ENCODE results near the gene TMEM185B. TPM values are rescaled to one million over a fixed set of nuclear protein-coding genes. Genes with fewer than 3 reads are reported as not detected.
"Not testable (repeated sequence)": the region's sequence is repeated elsewhere in the genome, so short reads cannot be mapped to it uniquely, and the experiment has no call there.

Gene TMEM185B
- total and polyA plus RNA-seq, 2 experiments from 2014 or later = 32.3 to 40.6 TPM

DNA sequence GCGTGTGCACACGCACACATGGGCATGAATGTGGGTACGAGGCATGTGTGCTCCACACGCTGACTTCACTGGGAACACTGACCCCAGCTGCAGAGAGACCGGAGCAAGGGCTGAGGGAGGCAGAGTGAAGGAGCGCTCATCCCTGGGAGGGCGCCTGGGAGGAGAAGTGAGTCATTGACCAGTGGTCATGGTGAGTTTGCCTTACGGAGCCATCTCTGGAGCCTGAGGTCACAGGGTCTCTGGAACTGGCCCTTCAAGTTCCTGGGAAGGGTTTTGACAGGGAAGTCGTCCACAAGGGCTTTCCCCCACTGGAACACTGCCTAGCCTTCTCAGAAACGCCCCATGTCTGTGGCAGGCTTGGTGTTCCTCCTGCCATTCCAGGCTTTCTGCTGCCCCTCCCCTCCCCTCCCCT, 14.3 kb upstream of the TMEM185B start:
- peak overlapping the region; percentile 51 for H3K27ac ChIP-seq
- H3K9ac ChIP-seq = no peak overlapping the region
- in situ Hi-C loops (cut with MboI) = no loop called here
- 33 to 36% methylated on average over 9 to 10 of the region's 10 CpGs for WGBS, 2 experiments (ENCODE audit: low coverage in 1 of 2, low lambda C conversion rate in 2 of 2, missing lambda C conversion rate in 2 of 2)
- no peak overlapping the region for H2AFZ ChIP-seq
- H3K4me1 ChIP-seq (ENCODE audit: insufficient read depth) = peaks cover 26% of the 10 kb centered on the region
- no peaks in the 10 kb centered on the region for H3K9me3 ChIP-seq (ENCODE audit: low read depth)
- H3F3A ChIP-seq (ENCODE audit: insufficient read depth) = peaks cover 12% of the 10 kb centered on the region
- H3K4me3 ChIP-seq = no peak overlapping the region
- no peaks in the 10 kb centered on the region for H4K20me1 ChIP-seq (ENCODE audit: insufficient read depth)
- peak overlapping the region; percentile 0 for H3K4me2 ChIP-seq (ENCODE audit: unreplicated experiment)
- H3K79me2 ChIP-seq (ENCODE audit: insufficient read depth) = no peaks in the 10 kb centered on the region
- no peaks in the 10 kb centered on the region for H3K36me3 ChIP-seq (ENCODE audit: low read depth)
- no peaks in the 10 kb centered on the region for H3K27me3 ChIP-seq (replicated peaks; ENCODE audit: insufficient read depth)
- no peaks in the 10 kb centered on the region for H3K9me2 ChIP-seq (ENCODE audit: insufficient read depth)
- no peak for TF ChIP-seq EZH2phosphoT487 (IDR thresholded peaks at IDR 0.05; ENCODE audit: insufficient read depth, low read depth)
- no peak for TF ChIP-seq EZH2 (IDR thresholded peaks at IDR 0.05; ENCODE audit: insufficient read depth, poor library complexity, severe bottlenecking)
- DNase-seq = peak; percentile 89

DNA sequence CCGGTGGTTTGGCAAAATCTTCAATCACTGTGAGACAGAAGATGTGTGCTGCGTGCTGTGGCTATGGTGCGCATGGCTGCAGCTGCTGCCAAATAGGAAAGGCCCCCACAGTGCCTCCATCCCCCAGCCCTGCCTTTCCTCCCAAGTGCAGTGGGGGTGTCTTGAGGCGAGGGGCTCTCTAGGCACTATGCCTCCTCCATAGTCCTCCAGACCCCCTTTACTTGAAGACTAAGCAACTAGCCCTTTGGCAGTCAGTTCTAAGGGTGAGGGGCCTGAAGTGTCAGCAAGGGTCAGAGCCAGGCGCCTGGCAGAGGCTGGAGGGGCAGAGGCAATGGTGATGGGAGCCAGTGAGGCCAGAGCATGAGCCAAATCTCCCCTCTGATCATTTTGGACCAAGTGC, 13.6 kb upstream of the TMEM185B start:
- no peak overlapping the region for H3K4me2 ChIP-seq (ENCODE audit: unreplicated experiment)
- H3K9me3 ChIP-seq (ENCODE audit: low read depth) = no peaks in the 10 kb centered on the region
- H3K27me3 ChIP-seq (replicated peaks; ENCODE audit: insufficient read depth) = no peaks in the 10 kb centered on the region
- no peak for DNase-seq
- no peaks in the 10 kb centered on the region for H4K20me1 ChIP-seq (ENCODE audit: insufficient read depth)
- TF ChIP-seq EZH2phosphoT487 (IDR thresholded peaks at IDR 0.05; ENCODE audit: insufficient read depth, low read depth) = no peak
- no peak for TF ChIP-seq EZH2 (IDR thresholded peaks at IDR 0.05; ENCODE audit: insufficient read depth, poor library complexity, severe bottlenecking)
- WGBS, 2 experiments (ENCODE audit: low coverage in 1 of 2, low lambda C conversion rate in 2 of 2, missing lambda C conversion rate in 2 of 2) = 99 to 100% methylated on average over 5 of the region's 5 CpGs
- no peak overlapping the region for H3K4me3 ChIP-seq
- H3K36me3 ChIP-seq (ENCODE audit: low read depth) = no peaks in the 10 kb centered on the region
- H3K9me2 ChIP-seq (ENCODE audit: insufficient read depth) = no peaks in the 10 kb centered on the region
- H3K27ac ChIP-seq = no peak overlapping the region
- in situ Hi-C loops (cut with MboI) = no loop called here
- no peaks in the 10 kb centered on the region for H3K79me2 ChIP-seq (ENCODE audit: insufficient read depth)
- H2AFZ ChIP-seq = no peak overlapping the region
- H3K4me1 ChIP-seq (ENCODE audit: insufficient read depth) = peaks cover 31% of the 10 kb centered on the region
- H3F3A ChIP-seq (ENCODE audit: insufficient read depth) = peaks cover 12% of the 10 kb centered on the region
- H3K9ac ChIP-seq = no peak overlapping the region

DNA sequence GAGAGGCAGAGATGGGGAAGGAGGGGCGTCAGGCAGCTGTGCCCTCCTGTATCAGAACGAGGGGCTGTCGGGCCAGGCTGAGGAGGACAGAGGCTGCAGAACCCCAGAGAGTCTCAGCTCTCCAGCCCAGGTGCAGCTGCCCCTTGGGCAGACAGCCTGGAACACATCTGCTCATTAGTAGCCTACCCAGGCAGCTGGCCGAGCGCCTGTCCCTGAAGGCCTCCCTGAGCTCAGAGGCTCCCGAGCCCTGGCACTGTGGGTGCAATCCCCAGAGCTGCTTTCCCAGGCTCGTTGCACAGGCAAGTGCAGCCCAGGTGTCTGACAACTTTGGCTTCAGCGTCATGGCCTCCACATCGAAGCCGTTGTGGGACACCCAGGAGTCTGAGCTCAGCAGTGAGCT, 13.1 kb upstream of the TMEM185B start:
- TF ChIP-seq EZH2 (IDR thresholded peaks at IDR 0.05; ENCODE audit: insufficient read depth, poor library complexity, severe bottlenecking) = no peak
- in situ Hi-C loops (cut with MboI) = no loop called here
- Histone ChIP-seq H3K9me2 (ENCODE audit: insufficient read depth) (no peaks in the 10 kb centered on the region), H3K27ac (no peak overlapping the region), H3K4me3 (no peak overlapping the region), H3K27me3 (replicated peaks; ENCODE audit: insufficient read depth) (no peaks in the 10 kb centered on the region), H3K36me3 (ENCODE audit: low read depth) (no peaks in the 10 kb centered on the region), H4K20me1 (ENCODE audit: insufficient read depth) (no peaks in the 10 kb centered on the region), H3K9me3 (ENCODE audit: low read depth) (no peaks in the 10 kb centered on the region), H3K4me1 (ENCODE audit: insufficient read depth) (peaks cover 31% of the 10 kb centered on the region), H2AFZ (no peak overlapping the region), H3F3A (ENCODE audit: insufficient read depth) (peaks cover 12% of the 10 kb centered on the region), H3K9ac (no peak overlapping the region), H3K79me2 (ENCODE audit: insufficient read depth) (no peaks in the 10 kb centered on the region), H3K4me2 (ENCODE audit: unreplicated experiment) (no peak overlapping the region)
- 86 to 92% methylated on average over 10 of the region's 10 CpGs for WGBS, 2 experiments (ENCODE audit: low coverage in 1 of 2, low lambda C conversion rate in 2 of 2, missing lambda C conversion rate in 2 of 2)
- no peak for DNase-seq

DNA sequence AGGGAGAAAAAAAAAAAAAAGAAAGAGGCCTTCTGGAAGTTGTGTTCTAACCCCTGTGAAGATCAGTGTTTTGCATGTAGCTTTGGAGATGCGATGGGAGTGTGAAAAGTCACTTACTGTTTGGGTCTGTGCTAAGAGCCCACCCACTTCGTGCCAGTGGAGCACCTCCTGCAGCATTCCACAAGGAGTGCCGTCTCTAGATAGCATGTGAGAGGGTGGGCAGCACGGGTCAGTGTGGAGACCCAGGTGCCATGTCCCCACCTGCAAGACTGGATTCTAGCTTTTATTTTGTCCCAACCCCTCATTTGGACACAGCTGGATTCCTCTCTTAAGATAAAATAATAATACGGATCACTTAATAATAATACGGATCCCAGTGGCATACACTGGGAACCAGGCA, 12.5 kb upstream of the TMEM185B start:
- Histone ChIP-seq H3F3A (ENCODE audit: insufficient read depth) (peaks cover 12% of the 10 kb centered on the region), H3K27ac (no peak overlapping the region), H4K20me1 (ENCODE audit: insufficient read depth) (no peaks in the 10 kb centered on the region), H3K9me2 (ENCODE audit: insufficient read depth) (no peaks in the 10 kb centered on the region), H2AFZ (no peak overlapping the region), H3K4me2 (ENCODE audit: unreplicated experiment) (no peak overlapping the region), H3K36me3 (ENCODE audit: low read depth) (no peaks in the 10 kb centered on the region), H3K4me1 (ENCODE audit: insufficient read depth) (peaks cover 31% of the 10 kb centered on the region), H3K9ac (no peak overlapping the region), H3K4me3 (no peak overlapping the region), H3K79me2 (ENCODE audit: insufficient read depth) (no peaks in the 10 kb centered on the region), H3K27me3 (replicated peaks; ENCODE audit: insufficient read depth) (no peaks in the 10 kb centered on the region), H3K9me3 (ENCODE audit: low read depth) (no peaks in the 10 kb centered on the region)
- DNase-seq = no peak
- 87% methylated on average over 6 of the region's 6 CpGs for WGBS, 2 experiments (ENCODE audit: low coverage in 1 of 2, low lambda C conversion rate in 2 of 2, missing lambda C conversion rate in 2 of 2)
- in situ Hi-C loops (cut with MboI) = no loop called here
- no peak for TF ChIP-seq EZH2phosphoT487 (IDR thresholded peaks at IDR 0.05; ENCODE audit: insufficient read depth, low read depth)
- no peak for TF ChIP-seq EZH2 (IDR thresholded peaks at IDR 0.05; ENCODE audit: insufficient read depth, poor library complexity, severe bottlenecking)

DNA sequence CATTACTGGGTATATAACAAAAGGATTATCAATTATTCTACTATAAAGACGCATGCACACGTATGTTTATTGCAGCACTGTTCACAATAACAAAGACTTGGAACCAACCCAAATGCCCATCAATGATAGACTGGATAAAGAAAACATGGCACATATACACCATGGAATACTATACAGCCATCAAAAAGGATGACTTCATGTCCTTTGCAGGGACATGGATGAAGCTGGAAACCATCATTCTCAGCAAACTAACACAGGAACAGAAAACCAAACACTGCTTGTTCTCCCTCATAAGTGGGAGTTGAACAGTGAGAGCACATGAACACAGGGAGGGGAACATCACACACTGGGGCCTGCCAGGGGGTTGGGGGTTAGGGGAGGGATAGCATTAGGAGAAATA, 12.0 kb upstream of the TMEM185B start:
- in situ Hi-C loops (cut with MboI); H4K20me1 ChIP-seq (ENCODE audit: insufficient read depth); H3K79me2 ChIP-seq (ENCODE audit: insufficient read depth); H3K4me3 ChIP-seq; H3K27me3 ChIP-seq (replicated peaks; ENCODE audit: insufficient read depth); H2AFZ ChIP-seq; H3K9me2 ChIP-seq (ENCODE audit: insufficient read depth); H3K4me2 ChIP-seq (ENCODE audit: unreplicated experiment); H3K27ac ChIP-seq; H3K9ac ChIP-seq; H3K9me3 ChIP-seq (ENCODE audit: low read depth); H3K36me3 ChIP-seq (ENCODE audit: low read depth); DNase-seq: not testable (repeated sequence)
- peaks cover 12% of the 10 kb centered on the region for H3F3A ChIP-seq (ENCODE audit: insufficient read depth)
- 96 to 97% methylated on average over 2 of the region's 2 CpGs for WGBS, 2 experiments (ENCODE audit: low coverage in 1 of 2, low lambda C conversion rate in 2 of 2, missing lambda C conversion rate in 2 of 2)
- H3K4me1 ChIP-seq (ENCODE audit: insufficient read depth) = peaks cover 31% of the 10 kb centered on the region

Measured in GM23248 (cell line).